ENCODE data around the gene TBC1D22A. TPM values are rescaled to one million over a fixed set of nuclear protein-coding genes. Genes with fewer than 3 reads are reported as not detected.

TBC1D22A gene
- total RNA-seq, 2 experiments from 2014 or later, result 22.3 to 43.9 TPM

- no peaks in the 10 kb centered on the region for H4K20me1 ChIP-seq (ENCODE audit: insufficient read depth, low read length)
- intact Hi-C loops (cut with micrococcal nuclease; ENCODE audit: unreplicated experiment), result no loop called here
These were observed 155.3 kb downstream of the TBC1D22A start for GRCh38 chr22:46917771-46918101.

GRCh38 chr22:46918197-46918596 lies 155.7 kb downstream of the TBC1D22A start:
- H4K20me1 ChIP-seq (ENCODE audit: insufficient read depth, low read length), result no peaks in the 10 kb centered on the region
- TF ChIP-seq EZH2phosphoT487 (IDR thresholded peaks at IDR 0.05; ENCODE audit: borderline replicate concordance, low read depth, low read length) (no peak), CTCF (conservative IDR thresholded peaks at IDR 0.05; ENCODE audit: low read length) (no peak)

More at GRCh38 chr22:46917771-46918101, 155.3 kb downstream of the TBC1D22A start:
- Histone ChIP-seq H3K4me3 (ENCODE audit: low read depth, low read length, poor library complexity, severe bottlenecking) (no peak overlapping the region), H3K4me1 (ENCODE audit: insufficient read depth, low read length, poor library complexity, severe bottlenecking) (no peaks in the 10 kb centered on the region), H2AFZ (ENCODE audit: low read length) (no peak overlapping the region), H3K27ac (ENCODE audit: low read depth, low read length, poor library complexity, severe bottlenecking) (no peak overlapping the region), H3K9me3 (ENCODE audit: low read length) (peaks cover 10% of the 10 kb centered on the region; the same call in 1 of the 2 replicates), H3K4me2 (ENCODE audit: low read length) (no peak overlapping the region), H3K9me2 (ENCODE audit: insufficient read depth, low read length) (no peaks in the 10 kb centered on the region), H3K79me2 (ENCODE audit: insufficient read depth, low read depth, low read length) (no peaks in the 10 kb centered on the region), H3K36me3 (ENCODE audit: insufficient read depth, low read length) (peaks cover 19% of the 10 kb centered on the region)
- no peak for DNase-seq (ENCODE audit: low spot score)
- CTCF ChIA-PET (ENCODE audit: unreplicated experiment), result no interaction called here
- POLR2A ChIA-PET, result no interaction called here
- no TSS peak for BruUV-seq (replicated peaks)
- TF ChIP-seq CTCF (conservative IDR thresholded peaks at IDR 0.05; ENCODE audit: low read length), result no peak

GRCh38 chr22:46922037-46922436 lies 159.6 kb downstream of the TBC1D22A start:
- Histone ChIP-seq H3K36me3 (ENCODE audit: insufficient read depth, low read length) (peaks cover 12% of the 10 kb centered on the region), H3K27ac (ENCODE audit: low read depth, low read length, poor library complexity, severe bottlenecking) (no peak overlapping the region), H3K4me3 (ENCODE audit: low read depth, low read length, poor library complexity, severe bottlenecking) (no peak overlapping the region), H3K9me2 (ENCODE audit: insufficient read depth, low read length) (no peaks in the 10 kb centered on the region), H3K4me2 (ENCODE audit: low read length) (no peak overlapping the region), H2AFZ (ENCODE audit: low read length) (no peak overlapping the region), H3K79me2 (ENCODE audit: insufficient read depth, low read depth, low read length) (no peaks in the 10 kb centered on the region), H4K20me1 (ENCODE audit: insufficient read depth, low read length) (no peaks in the 10 kb centered on the region), H3K4me1 (ENCODE audit: insufficient read depth, low read length, poor library complexity, severe bottlenecking) (no peaks in the 10 kb centered on the region), H3K9me3 (ENCODE audit: low read length) (peaks cover 10% of the 10 kb centered on the region; the same call in 1 of the 2 replicates)
- ChIA-PET CTCF (ENCODE audit: unreplicated experiment) (no interaction called here), POLR2A (no interaction called here)
- DNase-seq (ENCODE audit: low spot score), result no peak
- BruUV-seq (replicated peaks), result no TSS peak
- intact Hi-C loops (cut with micrococcal nuclease; ENCODE audit: unreplicated experiment), result no loop called here
- TF ChIP-seq CTCF (conservative IDR thresholded peaks at IDR 0.05; ENCODE audit: low read length), result no peak
- TF ChIP-seq EZH2phosphoT487 (IDR thresholded peaks at IDR 0.05; ENCODE audit: borderline replicate concordance, low read depth, low read length), result no peak

More at GRCh38 chr22:46918197-46918596, 155.7 kb downstream of the TBC1D22A start:
- no peak overlapping the region for H2AFZ ChIP-seq (ENCODE audit: low read length)
- BruUV-seq (replicated peaks), result no TSS peak
- peaks cover 15% of the 10 kb centered on the region for H3K36me3 ChIP-seq (ENCODE audit: insufficient read depth, low read length)
- DNase-seq (ENCODE audit: low spot score), result no peak
- H3K79me2 ChIP-seq (ENCODE audit: insufficient read depth, low read depth, low read length), result no peaks in the 10 kb centered on the region
- ChIA-PET CTCF (ENCODE audit: unreplicated experiment) (no interaction called here), POLR2A (no interaction called here)
- no peak overlapping the region for H3K4me2 ChIP-seq (ENCODE audit: low read length)
- intact Hi-C loops (cut with micrococcal nuclease; ENCODE audit: unreplicated experiment), result no loop called here
- H3K4me3 ChIP-seq (ENCODE audit: low read depth, low read length, poor library complexity, severe bottlenecking), result no peak overlapping the region
- H3K27ac ChIP-seq (ENCODE audit: low read depth, low read length, poor library complexity, severe bottlenecking), result no peak overlapping the region
- H3K9me3 ChIP-seq (ENCODE audit: low read length), result peaks cover 10% of the 10 kb centered on the region; the same call in 1 of the 2 replicates
- H3K9me2 ChIP-seq (ENCODE audit: insufficient read depth, low read length), result no peaks in the 10 kb centered on the region
- no peaks in the 10 kb centered on the region for H3K4me1 ChIP-seq (ENCODE audit: insufficient read depth, low read length, poor library complexity, severe bottlenecking)

All from OCI-LY7 (cell line).